Measurements from ENCODE around the gene CRIM1. TPM values are rescaled to one million over a fixed set of nuclear protein-coding genes. Genes with fewer than 3 reads are reported as not detected.

Gene CRIM1
- total RNA-seq, 2 experiments from 2014 or later, result 3.9 to 5.2 TPM

DNA sequence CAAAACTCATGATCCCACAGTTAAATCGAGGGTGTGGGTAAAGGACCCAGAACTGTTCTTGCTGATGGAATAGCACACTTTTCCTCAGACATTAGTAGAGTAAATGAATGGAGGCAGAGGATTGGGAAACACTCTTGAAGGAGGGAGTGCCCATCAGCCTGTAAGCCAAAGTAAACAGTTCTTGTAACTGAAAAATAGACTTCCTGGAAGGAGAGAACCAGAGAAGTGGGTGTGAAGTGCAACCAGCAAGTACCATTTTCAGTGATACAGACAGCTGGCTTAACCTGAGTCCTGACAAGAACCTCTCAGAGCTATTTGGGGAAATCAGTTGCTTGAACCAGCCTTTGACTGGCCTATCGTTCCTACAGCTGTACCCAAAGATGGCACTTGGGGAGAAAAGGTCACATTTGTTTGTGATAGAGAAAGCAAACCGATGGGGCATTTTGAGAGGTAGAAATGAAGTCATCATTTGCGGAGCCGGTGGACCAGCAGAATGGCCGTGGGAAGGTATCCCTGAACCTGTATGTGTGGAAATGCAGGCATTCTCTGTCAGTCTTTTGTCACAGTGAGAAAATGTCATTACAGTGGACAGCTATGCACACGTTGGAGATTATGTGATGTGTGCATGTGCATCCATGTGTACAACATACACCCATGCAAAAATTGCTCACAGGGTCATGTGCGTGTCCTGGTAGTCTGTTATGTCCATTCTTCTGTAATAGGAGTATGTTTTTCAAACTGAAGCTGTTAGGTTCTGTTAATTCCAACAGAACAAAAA lies 17.8 kb downstream of the CRIM1 start:
- POLR2A ChIA-PET, result no interaction called here
- CTCF ChIA-PET, result interaction anchor here (1.1 to 1.7 kb wide), 2 partner anchors 18 to 20 kb away, joined by 4 to 5 read pairs; partner anchors contain the start of gene CRIM1
- peaks cover 9% of the 10 kb centered on the region for H3K4me1 Mint-ChIP-seq
- H3K27me3 Mint-ChIP-seq, result no peaks in the 10 kb centered on the region
- DNase-seq (no peak), ATAC-seq (no peak)
- no peaks in the 10 kb centered on the region for H3K36me3 Mint-ChIP-seq (ENCODE audit: low read depth)
- intact Hi-C loops (cut with DNase I, micrococcal nuclease), result no loop called here
- H3K4me3 Mint-ChIP-seq, result no peak overlapping the region
- no peak overlapping the region for H3K27ac Mint-ChIP-seq
- no peaks in the 10 kb centered on the region for H3K9me3 Mint-ChIP-seq (ENCODE audit: low read depth)

- Mint-ChIP-seq H3K27me3 (no peaks in the 10 kb centered on the region), H3K4me1 (peaks cover 13% of the 10 kb centered on the region), H3K4me3 (no peak overlapping the region), H3K36me3 (ENCODE audit: low read depth) (no peaks in the 10 kb centered on the region), H3K27ac (no peak overlapping the region), H3K9me3 (ENCODE audit: low read depth) (no peaks in the 10 kb centered on the region)
- POLR2A ChIA-PET, result no interaction called here
- DNase-seq, result no peak
- no peak for ATAC-seq
- CTCF ChIA-PET, result interaction anchor here (1.1 kb wide), 1 partner anchor 18 kb away, joined by 4 read pairs; no protein-coding TSS in a partner anchor
- intact Hi-C loops (cut with DNase I, micrococcal nuclease), result no loop called here
Observed at GRCh38 chr2:36374585-36374984, 19.0 kb downstream of the CRIM1 start.

DNA sequence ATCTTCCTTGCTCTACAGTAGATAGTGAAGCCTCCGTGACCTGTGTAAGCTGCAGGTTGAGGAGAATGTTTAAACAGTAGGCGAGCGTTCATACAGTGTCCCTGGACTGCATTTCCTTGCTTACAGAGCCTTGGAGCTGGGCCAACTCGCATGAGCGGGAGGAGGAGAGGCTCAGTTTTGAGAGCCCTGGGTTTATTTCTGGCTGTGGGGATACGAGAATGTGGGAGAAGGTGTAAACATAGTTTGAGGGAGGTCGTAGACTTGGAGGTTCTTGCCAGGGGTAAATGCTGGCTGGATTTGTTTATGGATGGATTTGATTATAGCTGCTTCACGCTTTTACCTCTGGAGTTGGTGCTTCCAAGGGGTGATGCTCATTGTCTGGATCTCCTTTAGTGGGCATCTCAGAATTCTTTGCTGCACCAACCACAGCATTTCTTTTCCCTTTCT lies 20.8 kb downstream of the CRIM1 start:
- no peak overlapping the region for H3K27ac Mint-ChIP-seq
- H3K4me3 Mint-ChIP-seq, result no peak overlapping the region
- H3K4me1 Mint-ChIP-seq, result peaks cover 19% of the 10 kb centered on the region
- CTCF ChIA-PET, result no interaction called here
- intact Hi-C loops (cut with DNase I, micrococcal nuclease), result no loop called here
- H3K27me3 Mint-ChIP-seq, result no peaks in the 10 kb centered on the region
- no peaks in the 10 kb centered on the region for H3K9me3 Mint-ChIP-seq (ENCODE audit: low read depth)
- H3K36me3 Mint-ChIP-seq (ENCODE audit: low read depth), result no peaks in the 10 kb centered on the region
- no peak for ATAC-seq
- no peak for DNase-seq
- POLR2A ChIA-PET, result interaction anchor here (0.6 kb wide), 1 partner anchor 999 kb away, joined by 3 read pairs; no protein-coding TSS in a partner anchor

DNA sequence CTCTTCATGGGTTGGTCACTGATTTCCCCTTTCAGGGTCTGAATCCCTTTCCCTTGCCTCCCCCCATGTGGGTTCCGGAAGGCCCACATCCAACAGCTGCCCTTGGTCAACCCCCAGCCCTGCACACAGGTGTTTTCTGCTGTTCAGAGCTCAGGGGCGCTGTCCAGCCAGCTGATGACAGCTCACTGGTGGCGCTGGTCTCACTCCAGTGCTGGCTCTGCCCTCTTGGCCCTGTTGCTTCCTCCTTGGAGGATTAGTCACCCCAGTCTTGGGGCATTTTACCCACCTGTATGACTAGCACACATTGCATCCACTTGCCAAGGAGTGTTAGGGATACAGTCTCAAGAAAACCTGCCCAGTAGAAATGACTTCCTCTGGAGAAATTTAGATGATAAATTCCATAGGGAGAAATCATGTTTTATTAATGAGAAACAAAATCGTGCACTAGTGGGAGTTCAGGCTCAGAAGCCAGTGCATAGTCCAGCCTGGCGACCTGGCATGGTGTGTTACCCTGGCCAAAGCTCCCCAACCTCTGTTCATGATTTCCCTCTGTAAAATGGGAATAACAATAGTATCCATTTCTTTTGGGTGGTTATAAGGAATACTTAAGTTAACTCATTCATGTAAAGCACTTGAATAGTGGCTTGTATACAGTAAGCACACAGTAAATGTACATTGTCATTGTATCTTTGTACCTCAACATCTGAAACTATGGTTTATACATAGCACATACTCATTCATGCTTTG lies 21.6 kb downstream of the CRIM1 start:
- Mint-ChIP-seq H3K36me3 (ENCODE audit: low read depth) (no peaks in the 10 kb centered on the region), H3K4me3 (no peak overlapping the region), H3K27ac (no peak overlapping the region), H3K27me3 (no peaks in the 10 kb centered on the region), H3K9me3 (ENCODE audit: low read depth) (no peaks in the 10 kb centered on the region), H3K4me1 (peaks cover 19% of the 10 kb centered on the region)
- intact Hi-C loops (cut with DNase I, micrococcal nuclease), result no loop called here
- ChIA-PET CTCF (interaction anchor here (0.5 kb wide), 1 partner anchor 27 kb away, joined by 3 read pairs; no protein-coding TSS in a partner anchor), POLR2A (interaction anchor here (0.6 kb wide), 1 partner anchor 998 kb away, joined by 3 read pairs; no protein-coding TSS in a partner anchor)
- DNase-seq (no peak), ATAC-seq (no peak)

- intact Hi-C loops (cut with DNase I, micrococcal nuclease), result no loop called here
- ATAC-seq, result peak; percentile 63
- POLR2A ChIA-PET, result interaction anchor here (0.6 to 0.7 kb wide), 2 partner anchors 27 to 33 kb away, joined by 3 read pairs; no protein-coding TSS in a partner anchor
Observed at GRCh38 chr2:36379710-36380448, 24.3 kb downstream of the CRIM1 start.

GRCh38 chr2:36380624-36381481 lies 25.3 kb downstream of the CRIM1 start:
- POLR2A ChIA-PET, result interaction anchor here (0.6 to 0.7 kb wide), 2 partner anchors 27 to 34 kb away, joined by 3 read pairs; no protein-coding TSS in a partner anchor

More at GRCh38 chr2:36379710-36380448, 24.3 kb downstream of the CRIM1 start:
- Mint-ChIP-seq H3K36me3 (ENCODE audit: low read depth) (no peaks in the 10 kb centered on the region), H3K9me3 (ENCODE audit: low read depth) (no peaks in the 10 kb centered on the region), H3K4me3 (no peak overlapping the region), H3K4me1 (peaks cover 10% of the 10 kb centered on the region), H3K27ac (no peak overlapping the region), H3K27me3 (no peaks in the 10 kb centered on the region)
- no peak for DNase-seq
- CTCF ChIA-PET, result no interaction called here

DNA sequence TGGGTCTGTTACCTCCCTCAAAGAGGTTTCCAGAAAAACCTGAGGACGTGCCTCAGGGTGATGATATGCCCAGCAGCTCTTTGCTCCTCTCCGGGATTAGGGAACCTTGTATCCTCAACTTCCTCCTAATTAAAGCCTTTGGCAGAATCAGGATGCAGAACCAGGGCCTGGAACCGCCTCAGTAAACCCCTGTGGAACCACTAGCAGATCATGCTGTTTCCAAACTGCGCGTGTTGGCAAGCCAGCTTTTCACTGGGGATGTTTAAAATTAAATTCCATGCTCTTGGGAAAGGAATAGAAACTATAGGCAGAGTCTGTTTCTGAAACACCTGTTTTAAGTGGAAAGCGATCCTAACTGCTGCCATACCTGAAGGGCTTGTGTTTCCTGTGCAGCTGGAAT lies 26.4 kb downstream of the CRIM1 start:
- Mint-ChIP-seq H3K4me1 (peaks cover 10% of the 10 kb centered on the region), H3K9me3 (ENCODE audit: low read depth) (no peaks in the 10 kb centered on the region), H3K27me3 (peaks cover 3% of the 10 kb centered on the region), H3K27ac (no peak overlapping the region), H3K4me3 (no peak overlapping the region), H3K36me3 (ENCODE audit: low read depth) (no peaks in the 10 kb centered on the region)
- DNase-seq (no peak), ATAC-seq (no peak)
- POLR2A ChIA-PET, result no interaction called here
- CTCF ChIA-PET, result no interaction called here
- intact Hi-C loops (cut with DNase I, micrococcal nuclease), result no loop called here

More at GRCh38 chr2:36380624-36381481, 25.3 kb downstream of the CRIM1 start:
- H3K27me3 Mint-ChIP-seq, result no peaks in the 10 kb centered on the region
- no peak for DNase-seq
- H3K4me3 Mint-ChIP-seq, result no peak overlapping the region
- intact Hi-C loops (cut with DNase I, micrococcal nuclease), result no loop called here
- no peaks in the 10 kb centered on the region for H3K36me3 Mint-ChIP-seq (ENCODE audit: low read depth)
- no peak for ATAC-seq
- CTCF ChIA-PET, result no interaction called here
- H3K4me1 Mint-ChIP-seq, result peaks cover 10% of the 10 kb centered on the region
- H3K9me3 Mint-ChIP-seq (ENCODE audit: low read depth), result no peaks in the 10 kb centered on the region
- H3K27ac Mint-ChIP-seq, result no peak overlapping the region

- no peak for ATAC-seq
- H3K27me3 Mint-ChIP-seq, result peaks cover 3% of the 10 kb centered on the region
- no peak overlapping the region for H3K4me3 Mint-ChIP-seq
- H3K4me1 Mint-ChIP-seq, result peaks cover 15% of the 10 kb centered on the region
- intact Hi-C loops (cut with DNase I, micrococcal nuclease), result no loop called here
- CTCF ChIA-PET, result no interaction called here
- POLR2A ChIA-PET, result no interaction called here
- no peaks in the 10 kb centered on the region for H3K9me3 Mint-ChIP-seq (ENCODE audit: low read depth)
- no peaks in the 10 kb centered on the region for H3K36me3 Mint-ChIP-seq (ENCODE audit: low read depth)
- no peak for DNase-seq
- H3K27ac Mint-ChIP-seq, result no peak overlapping the region
Observed at GRCh38 chr2:36382472-36382871, 26.9 kb downstream of the CRIM1 start.

- CTCF ChIA-PET, result interaction anchor here (1.5 kb wide), 1 partner anchor 12 kb away, joined by 4 read pairs; no protein-coding TSS in a partner anchor
- H3K9me3 Mint-ChIP-seq (ENCODE audit: low read depth), result no peaks in the 10 kb centered on the region
- intact Hi-C loops (cut with DNase I, micrococcal nuclease), result no loop called here
- H3K4me3 Mint-ChIP-seq, result no peak overlapping the region
- no peak overlapping the region for H3K27ac Mint-ChIP-seq
- POLR2A ChIA-PET, result no interaction called here
- DNase-seq (no peak), ATAC-seq (no peak)
- H3K4me1 Mint-ChIP-seq, result peaks cover 20% of the 10 kb centered on the region
- peaks cover 3% of the 10 kb centered on the region for H3K27me3 Mint-ChIP-seq
- H3K36me3 Mint-ChIP-seq (ENCODE audit: low read depth), result no peaks in the 10 kb centered on the region
Observed at GRCh38 chr2:36383726-36384125, 28.1 kb downstream of the CRIM1 start.

GRCh38 chr2:36384454-36384853 lies 28.9 kb downstream of the CRIM1 start:
- POLR2A ChIA-PET, result no interaction called here
- Mint-ChIP-seq H3K27ac (no peak overlapping the region), H3K4me1 (peaks cover 16% of the 10 kb centered on the region), H3K36me3 (ENCODE audit: low read depth) (no peaks in the 10 kb centered on the region), H3K27me3 (peaks cover 3% of the 10 kb centered on the region), H3K9me3 (ENCODE audit: low read depth) (no peaks in the 10 kb centered on the region), H3K4me3 (no peak overlapping the region)
- DNase-seq (no peak), ATAC-seq (no peak)
- intact Hi-C loops (cut with DNase I, micrococcal nuclease), result no loop called here
- CTCF ChIA-PET, result interaction anchor here (1.5 kb wide), 1 partner anchor 12 kb away, joined by 4 read pairs; no protein-coding TSS in a partner anchor

All from activated CD4-positive, alpha-beta T cell treated with anti-CD3 and anti-CD28 coated beads for 36 hours (primary cell).